GM21825 (cell line): ENCODE measurements around the gene RITA1.

ENCODE experiments used
- ATAC-seq: cut with Tn5 transposase; IDR thresholded peaks from one replicate; pipeline ENCODE4 v1.9.1; 2021; ENCODE audit warnings: mild to moderate bottlenecking, moderate library complexity; ENCODE audit not compliant: unreplicated experiment

RITA1 gene

GRCh38 chr12:113152835-113153814, 32.4 kb upstream of the RITA1 start:
- no peak for ATAC-seq

DNA sequence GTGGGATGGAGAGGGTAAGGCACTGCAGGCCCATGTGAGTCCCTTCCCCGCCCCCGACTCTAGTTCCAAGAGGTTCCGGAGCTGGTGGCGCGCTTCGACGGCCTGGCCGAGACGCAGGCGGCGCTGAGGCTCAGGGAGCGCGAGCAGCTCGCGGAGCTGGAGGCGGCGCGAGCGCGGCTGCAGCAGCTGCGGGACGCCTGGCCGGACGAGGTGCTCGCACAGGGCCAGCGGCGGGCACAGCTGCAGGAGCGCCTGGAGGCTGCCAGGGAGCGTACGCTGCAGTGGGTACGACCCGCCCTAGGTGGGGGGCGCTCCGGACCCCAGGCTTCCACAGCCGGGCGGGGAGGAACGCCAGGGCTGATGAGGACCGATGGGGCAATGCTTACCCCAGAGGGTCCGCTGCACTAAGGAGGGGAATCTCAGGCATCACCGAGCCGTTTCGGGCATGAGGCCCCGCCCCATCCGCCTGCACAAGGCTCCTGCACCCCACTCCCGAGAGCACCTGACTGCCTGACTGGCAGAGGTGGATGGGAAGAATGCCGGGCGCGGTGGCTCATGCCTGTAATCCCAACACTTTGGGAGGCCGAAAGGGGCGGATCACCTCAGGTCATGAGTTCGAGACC, 31.1 kb upstream of the RITA1 start:
- ATAC-seq = no peak

DNA sequence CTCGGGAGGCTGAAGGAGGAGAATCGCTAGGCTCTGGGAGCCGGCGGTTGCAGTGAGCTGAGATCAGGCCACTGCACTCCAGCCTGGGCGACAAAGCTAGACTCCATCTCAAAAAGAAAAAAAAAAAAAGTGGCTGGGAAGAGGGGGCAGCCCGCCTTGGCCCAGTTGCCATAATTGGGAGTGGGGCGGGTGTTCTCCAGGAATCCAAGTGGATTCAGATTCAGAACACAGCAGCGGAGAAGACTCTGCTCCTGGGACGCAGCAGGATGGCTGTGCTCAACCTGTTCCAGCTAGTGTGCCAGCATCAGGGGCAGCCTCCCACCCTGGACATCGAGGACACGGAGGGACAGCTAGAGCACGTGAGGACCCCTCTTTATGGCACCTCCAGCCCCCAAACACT, 30.5 kb upstream of the RITA1 start:
- no peak for ATAC-seq

DNA sequence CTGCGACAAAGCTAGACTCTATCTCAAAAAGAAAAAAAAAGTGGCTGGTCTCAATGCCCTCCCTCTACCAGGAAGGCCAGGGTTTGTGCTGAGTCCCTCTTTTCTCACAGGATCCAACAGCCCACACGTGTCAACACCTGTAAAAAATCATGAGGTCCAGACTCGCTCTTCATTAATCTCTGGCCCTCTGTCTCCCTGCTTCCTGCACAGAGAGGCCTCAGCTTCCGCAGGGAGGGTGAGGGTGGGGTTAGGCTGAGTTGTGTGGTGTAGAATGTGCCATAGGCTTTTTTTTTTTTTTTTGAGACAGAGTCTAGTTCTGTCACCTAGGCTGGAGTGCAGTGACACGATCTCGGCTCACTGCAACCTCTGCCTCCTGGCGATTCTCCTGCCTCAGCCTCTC, 29.9 kb upstream of the RITA1 start:
- ATAC-seq = no peak

DNA sequence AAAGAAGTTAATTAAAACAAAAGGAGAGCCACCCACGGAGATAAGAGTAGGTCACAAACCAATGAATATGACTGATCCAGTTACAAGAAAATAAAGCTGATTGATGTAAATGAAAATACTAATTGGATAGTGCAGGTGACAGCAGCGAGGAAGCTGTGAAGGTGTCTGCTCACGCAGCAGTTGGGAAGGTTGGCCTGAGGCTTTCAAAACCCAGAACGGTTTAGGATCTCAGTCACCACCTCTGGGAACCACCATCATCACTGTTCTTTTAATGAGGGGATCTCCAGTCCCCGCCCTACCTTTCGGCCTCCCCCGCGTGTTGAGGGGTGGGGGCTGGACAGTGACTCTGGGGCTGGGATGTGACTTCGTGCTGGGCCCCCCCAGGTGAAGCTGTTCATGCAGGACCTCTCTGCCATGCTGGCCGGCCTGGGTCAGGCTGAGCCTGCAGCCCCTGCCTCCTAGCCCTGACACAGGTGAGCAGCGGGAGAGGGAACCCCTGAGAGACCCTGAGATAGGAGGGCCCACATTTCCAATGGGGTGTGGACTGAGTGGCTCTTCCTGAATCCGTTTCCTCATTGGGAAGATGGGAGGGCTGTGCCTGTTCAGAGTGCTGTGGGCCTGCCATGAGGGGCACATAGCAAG, 28.2 kb upstream of the RITA1 start:
- no peak for ATAC-seq

- ATAC-seq = no peak
Measured at GRCh38 chr12:113158439-113159203, 26.9 kb upstream of the RITA1 start.

- ATAC-seq = no peak
Measured at GRCh38 chr12:113159937-113160336, 25.6 kb upstream of the RITA1 start.

DNA sequence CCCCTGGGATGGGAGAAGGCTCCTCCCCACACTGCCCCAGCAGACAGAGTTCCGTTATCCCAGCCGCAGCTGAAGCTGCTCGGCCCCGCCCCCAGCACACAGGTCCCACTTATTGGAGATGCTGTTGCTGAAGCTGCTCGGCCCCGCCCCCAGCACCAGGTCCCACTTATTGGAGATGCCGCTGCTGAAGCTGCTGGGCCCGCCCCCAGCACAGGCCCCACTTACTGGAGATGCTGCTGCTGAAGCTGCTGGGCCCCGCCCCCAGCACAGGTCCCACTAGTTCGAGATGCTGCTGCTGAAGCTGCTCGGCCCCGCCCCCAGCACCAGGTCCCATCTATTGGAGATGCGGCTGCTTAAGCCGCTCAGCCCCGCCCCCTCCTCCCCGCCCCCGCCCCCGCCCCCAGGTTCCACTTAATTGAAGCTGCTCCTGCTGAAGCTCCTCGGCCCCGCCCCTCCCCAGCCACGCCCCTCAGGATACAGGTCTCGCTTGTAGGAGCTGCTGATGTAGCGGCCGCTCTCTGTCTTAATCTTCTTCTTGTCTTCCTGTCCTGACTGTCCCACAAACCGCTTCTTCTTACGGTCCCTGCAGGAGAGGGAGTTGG, 24.0 kb upstream of the RITA1 start:
- ATAC-seq = no peak

GRCh38 chr12:113162102-113163029, 23.2 kb upstream of the RITA1 start:
- no peak for ATAC-seq

- no peak for ATAC-seq
Measured at GRCh38 chr12:113163030-113163360, 22.5 kb upstream of the RITA1 start.

DNA sequence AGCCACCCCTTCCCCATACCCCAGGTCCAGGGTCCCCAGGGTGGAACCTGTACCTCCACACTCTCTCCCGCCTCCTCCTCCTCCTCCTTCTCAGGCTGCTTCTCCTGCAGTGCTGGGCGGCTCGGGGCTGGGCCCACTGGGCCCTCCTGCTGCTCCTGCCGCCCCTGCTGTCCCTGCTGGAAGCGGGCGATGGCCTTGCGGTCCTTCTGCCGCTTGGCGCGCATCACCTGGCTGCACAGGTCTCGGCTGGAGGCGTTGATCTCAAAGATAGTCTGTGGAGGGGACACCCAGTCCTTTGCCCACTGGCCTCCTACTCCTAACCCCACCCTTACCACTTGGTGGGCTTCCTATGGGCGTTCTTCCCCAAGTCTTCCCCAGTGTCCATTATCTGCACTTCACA, 21.5 kb upstream of the RITA1 start:
- no peak for ATAC-seq

DNA sequence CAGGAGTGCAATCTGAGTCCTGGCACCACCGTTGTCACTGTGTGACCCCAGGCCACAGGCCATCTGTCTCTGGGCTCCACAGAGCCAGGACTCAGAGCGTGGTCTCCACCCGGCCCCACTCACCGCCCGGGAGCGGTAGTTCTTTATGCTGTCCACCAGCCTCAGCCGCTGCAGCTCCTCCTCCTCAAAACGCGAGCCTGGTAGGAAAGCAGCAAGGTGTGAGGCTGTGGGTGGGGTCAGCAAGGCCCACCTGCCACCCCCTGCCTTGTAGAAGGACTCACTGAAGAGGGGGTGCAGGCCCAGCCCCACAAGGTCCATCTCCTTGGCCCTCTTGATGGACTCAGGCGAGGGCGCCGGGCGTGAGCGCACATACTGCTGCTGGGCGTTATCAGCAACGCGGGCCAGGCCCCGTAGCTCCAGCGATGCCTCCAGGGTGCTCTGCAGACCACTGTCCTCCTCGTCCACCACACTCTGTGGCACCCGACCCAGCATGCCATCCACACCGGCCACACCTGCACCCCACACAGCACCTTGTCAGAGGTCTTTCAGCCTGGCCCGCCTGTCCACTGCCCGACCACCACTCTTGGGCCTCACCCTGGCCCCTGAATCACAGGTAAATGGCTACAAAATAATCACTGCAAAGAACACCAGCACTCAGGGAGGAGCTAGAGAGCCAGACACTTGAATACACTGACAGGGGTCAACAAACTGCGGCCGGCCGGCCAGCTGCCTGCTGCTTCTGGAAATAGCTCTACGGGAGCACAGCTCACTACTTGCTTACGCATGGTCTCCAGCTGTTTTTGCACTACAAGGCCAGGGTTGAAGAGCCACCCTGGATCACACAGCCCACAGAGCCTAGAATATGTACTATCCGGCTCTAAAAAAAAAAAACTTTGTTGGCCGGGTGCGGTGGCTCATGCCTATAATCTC, 19.7 kb upstream of the RITA1 start:
- no peak for ATAC-seq

GRCh38 chr12:113167868-113168267, 17.7 kb upstream of the RITA1 start:
- no peak for ATAC-seq

GRCh38 chr12:113169697-113170096, 15.8 kb upstream of the RITA1 start:
- no peak for ATAC-seq

- no peak for ATAC-seq
Measured at GRCh38 chr12:113170457-113170856, 15.1 kb upstream of the RITA1 start.

DNA sequence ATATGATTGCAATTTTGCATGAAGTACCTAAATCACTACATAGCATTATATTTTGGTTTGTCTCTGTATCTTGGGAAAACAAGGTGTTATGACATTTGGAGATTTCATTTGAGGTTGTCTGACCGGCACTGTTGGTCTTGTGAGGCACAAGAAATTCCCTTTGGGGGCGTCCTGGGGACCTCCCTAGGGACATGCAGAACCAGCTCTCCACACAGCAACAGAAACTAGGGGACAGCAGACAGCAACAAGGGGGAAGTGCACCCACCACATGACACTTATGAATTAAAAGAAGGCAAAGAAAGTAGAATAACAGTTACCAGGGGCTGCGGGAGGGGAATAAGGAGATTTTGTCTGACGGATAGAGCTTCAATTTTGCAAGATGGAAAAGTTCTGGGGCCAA, 14.6 kb upstream of the RITA1 start:
- no peak for ATAC-seq

GRCh38 chr12:113171543-113171942, 14.0 kb upstream of the RITA1 start:
- ATAC-seq = no peak

GRCh38 chr12:113172185-113172584, 13.3 kb upstream of the RITA1 start:
- ATAC-seq = no peak
